Stimulated activated CD4-positive, alpha-beta T cell treated with anti-CD3 and anti-CD28 coated beads, Interleukin-12 subunit alpha, Interleukin-12 subunit beta, amount 100 ng/mL, for 24 hours (primary cell): Measurements from ENCODE around the gene JMJD4.
A peak's percentile ranks its signal among the peaks of the same experiment; 100 is the strongest.

ENCODE experiments used
- DNase-seq, 2 experiments: peaks; one replicate each; pipeline ENCODE4 v3.0.0-alpha.2; 2020; ENCODE audit warnings: low read depth in 2 of 2

Gene JMJD4

GRCh38 chr1:227768640-227769039 is 33.5 kb upstream of the JMJD4 start:
- no peak for DNase-seq

GRCh38 chr1:227768125-227768439 is 33.0 kb upstream of the JMJD4 start:
- DNase-seq: no peak

GRCh38 chr1:227767401-227768124 is 32.5 kb upstream of the JMJD4 start:
- no peak for DNase-seq

- no peak for DNase-seq
Measured at GRCh38 chr1:227766653-227767277, 31.7 kb upstream of the JMJD4 start.

GRCh38 chr1:227766015-227766634 is 31.0 kb upstream of the JMJD4 start:
- peak; percentile 30 to 57 for DNase-seq

GRCh38 chr1:227765261-227766014 is 30.3 kb upstream of the JMJD4 start:
- no peak for DNase-seq

- no peak for DNase-seq
Measured at GRCh38 chr1:227764019-227764391, 28.9 kb upstream of the JMJD4 start.

- DNase-seq: no peak
Measured at GRCh38 chr1:227763246-227764018, 28.3 kb upstream of the JMJD4 start.

- peak; percentile 75 to 81 for DNase-seq
Measured at GRCh38 chr1:227762231-227762911, 27.3 kb upstream of the JMJD4 start.

- no peak for DNase-seq
Measured at GRCh38 chr1:227761621-227762230, 26.6 kb upstream of the JMJD4 start.

- no peak for DNase-seq
Measured at GRCh38 chr1:227760377-227760776, 25.3 kb upstream of the JMJD4 start.

GRCh38 chr1:227759341-227760300 is 24.5 kb upstream of the JMJD4 start:
- DNase-seq: no peak

- no peak for DNase-seq
Measured at GRCh38 chr1:227758366-227758765, 23.3 kb upstream of the JMJD4 start.

- DNase-seq: no peak
Measured at GRCh38 chr1:227757781-227758180, 22.7 kb upstream of the JMJD4 start.

GRCh38 chr1:227756172-227756959 is 21.3 kb upstream of the JMJD4 start:
- DNase-seq: no peak

GRCh38 chr1:227754958-227755357 is 19.9 kb upstream of the JMJD4 start:
- DNase-seq: no peak

- DNase-seq: no peak
Measured at GRCh38 chr1:227753999-227754711, 19.1 kb upstream of the JMJD4 start.
